Adrenal gland (tissue), 12 donors: ENCODE results near the gene PPP2R5E. TPM values are rescaled to one million over a fixed set of nuclear protein-coding genes. Genes with fewer than 3 reads are reported as not detected.

ENCODE experiments used
- DNase-seq, 7 donors: peaks; one replicate each; pipeline ENCODE4 v3.0.0-alpha.2; 2019 to 2020
- H3K27ac ChIP-seq, 5 donors: fragments of 200-600 bp; sonication (generic) in 4 of 5; 1 replicate in 3 of 5; 2 replicates in 2 of 5; pipeline versions ENCODE4 v1.5.1 to v1.8.0; 2016 to 2020; ENCODE audit warnings: mild to moderate bottlenecking in 1 of 5
- H3K27me3 ChIP-seq: fragments of 200-600 bp; 2 replicates; pipeline ENCODE4 v1.8.0; 2021
- H3K36me3 ChIP-seq, 2 donors: fragments of 200-600 bp; replicated peaks in 1 of 2; 1 replicate in 1 of 2; 2 replicates in 1 of 2; pipeline versions ENCODE4 v1.5.1 to v1.8.0; 2018 to 2022
- H3K4me1 ChIP-seq, 2 donors: fragments of 200-600 bp; replicated peaks in 1 of 2; 1 replicate in 1 of 2; 2 replicates in 1 of 2; pipeline versions ENCODE4 v1.5.1 to v1.8.0; 2018 to 2021
- H3K4me3 ChIP-seq, 4 donors: fragments of 200-600 bp; sonication (generic) in 3 of 4; one replicate each; pipeline ENCODE4 v1.5.1; 2016 to 2018
- H3K9me3 ChIP-seq, 3 donors: fragments of 200-600 bp; sonication (generic) in 1 of 3; replicated peaks in 1 of 3; 1 replicate in 2 of 3; 2 replicates in 1 of 3; pipeline versions ENCODE4 v1.5.1 to v1.8.0; 2016 to 2021
- POLR2A ChIP-seq, 2 donors: fragments of 450-650 bp; IDR thresholded peaks; one replicate each; pipeline ENCODE4 v1.6.1; 2017; ENCODE audit warnings: antibody characterized with exemption in 2 of 2, mild to moderate bottlenecking in 2 of 2, moderate library complexity in 1 of 2
- WGBS, 4 donors: extraction: QIAGEN DNeasy Blood & Tissue Kit in 2 of 4; methylation state at CpG; one replicate each; pipeline versions ENCODE4 v1.1.5 to v1.1.7; 2013 to 2017; 5-methylcytosine and 5-hydroxymethylcytosine counted together
- intact Hi-C, 2 donors: fragments of 100-400 bp; cut with DNase I; formaldehyde crosslinking; loops; one replicate each; pipeline versions ENCODE4 v1.14.1 to v1.15.0; 2022 to 2023
- polyA plus RNA-seq, 3 donors: library from polyadenylated mRNA; stranded (reverse); fragments of 200-250 nt in 2 of 3; fragments of 350-450 nt in 1 of 3; fragmentation: Illumina TruSeq in 1 of 3; extraction: RNeasy Lipid Tissue Mini Kit (QIAGEN cat#74804) in 1 of 3; gene quantifications; one replicate each; pipeline ENCODE4 v1.2.3, GENCODE V29; 2013 to 2014
- total RNA-seq, 9 donors: library from RNA; depleted of rRNA in 4 of 9; stranded (reverse); fragments of >200 nt in 4 of 9; fragments of 120-200 nt in 1 of 9; fragmentation: NEBNext Ultra II Directional in 1 of 9; extraction: Animal tissue kit (Norgen Biotek cat#: 25700) in 1 of 9; gene quantifications; one replicate each; pipeline versions ENCODE4 v1.1.0 to v1.2.4, GENCODE V29; 2013 to 2023
- TF ChIP-seq, protein P1 (sequence below), 6 experiments: fragments of 450-650 bp in 4 of 6; fragments of 200-600 bp in 2 of 6; sonication (generic) in 1 of 6; IDR thresholded peaks; 1 replicate in 5 of 6; 2 replicates in 1 of 6; pipeline versions ENCODE4 v1.5.1 to v1.8.0; 2016 to 2021; ENCODE audit warnings: antibody characterized with exemption in 6 of 6, mild to moderate bottlenecking in 2 of 6, moderate library complexity in 1 of 6
- donor health status: healthy with polysubstance abuse.
- donor health status: Bipolar disorder and iron deficiency.
- donor health status: DM: yes; HTN: yes; CAD: no.
- donor health status: DM: no; HTN: no; CAD: no.
- donor health status: DM: no; HTN: no; CAD: no.
- donor health status: DM: yes; HTN: yes; CAD: no.

The PPP2R5E gene
- total and polyA plus RNA-seq, 12 donors = 5.7 to 46.5 (median 23.9) TPM

DNA sequence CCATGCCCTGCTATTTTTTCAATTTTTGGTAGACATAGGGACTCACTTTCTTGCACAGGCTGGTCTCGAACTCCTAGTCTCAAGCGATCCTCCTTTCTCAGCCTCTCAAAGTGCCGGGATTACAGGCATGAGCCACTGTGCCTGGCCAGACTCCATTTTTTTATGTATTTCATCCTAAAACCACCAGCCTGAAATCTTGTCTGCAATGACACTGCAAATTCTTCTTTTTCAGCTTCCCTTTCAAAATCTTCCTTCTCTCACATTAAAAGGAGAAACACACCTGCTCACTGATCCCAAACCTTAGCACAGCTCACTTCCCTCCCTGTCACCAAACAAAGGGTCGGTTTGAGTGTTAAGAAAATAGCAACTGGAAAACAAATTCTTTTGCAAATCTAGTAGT, 62.6 kb downstream of the PPP2R5E start:
- 91 to 96% (median 93%) methylated on average over 4 of the region's 4 CpGs for WGBS, 4 donors
- Histone ChIP-seq H3K4me3 (no peak overlapping the region), H3K27ac (no peak overlapping the region), H3K36me3 (no peaks in the 10 kb centered on the region), H3K9me3 (no peaks in the 10 kb centered on the region), H3K27me3 (no peaks in the 10 kb centered on the region), H3K4me1 (peaks cover 0 to 49% of the 10 kb centered on the region in 2 donors)
- TF ChIP-seq, protein P1, sequence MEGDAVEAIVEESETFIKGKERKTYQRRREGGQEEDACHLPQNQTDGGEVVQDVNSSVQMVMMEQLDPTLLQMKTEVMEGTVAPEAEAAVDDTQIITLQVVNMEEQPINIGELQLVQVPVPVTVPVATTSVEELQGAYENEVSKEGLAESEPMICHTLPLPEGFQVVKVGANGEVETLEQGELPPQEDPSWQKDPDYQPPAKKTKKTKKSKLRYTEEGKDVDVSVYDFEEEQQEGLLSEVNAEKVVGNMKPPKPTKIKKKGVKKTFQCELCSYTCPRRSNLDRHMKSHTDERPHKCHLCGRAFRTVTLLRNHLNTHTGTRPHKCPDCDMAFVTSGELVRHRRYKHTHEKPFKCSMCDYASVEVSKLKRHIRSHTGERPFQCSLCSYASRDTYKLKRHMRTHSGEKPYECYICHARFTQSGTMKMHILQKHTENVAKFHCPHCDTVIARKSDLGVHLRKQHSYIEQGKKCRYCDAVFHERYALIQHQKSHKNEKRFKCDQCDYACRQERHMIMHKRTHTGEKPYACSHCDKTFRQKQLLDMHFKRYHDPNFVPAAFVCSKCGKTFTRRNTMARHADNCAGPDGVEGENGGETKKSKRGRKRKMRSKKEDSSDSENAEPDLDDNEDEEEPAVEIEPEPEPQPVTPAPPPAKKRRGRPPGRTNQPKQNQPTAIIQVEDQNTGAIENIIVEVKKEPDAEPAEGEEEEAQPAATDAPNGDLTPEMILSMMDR (IDR thresholded peaks at IDR 0.05) = no peak
- no peak for TF ChIP-seq POLR2A (IDR thresholded peaks at IDR 0.05)
- no peak for DNase-seq
- intact Hi-C loops = no loop called here

DNA sequence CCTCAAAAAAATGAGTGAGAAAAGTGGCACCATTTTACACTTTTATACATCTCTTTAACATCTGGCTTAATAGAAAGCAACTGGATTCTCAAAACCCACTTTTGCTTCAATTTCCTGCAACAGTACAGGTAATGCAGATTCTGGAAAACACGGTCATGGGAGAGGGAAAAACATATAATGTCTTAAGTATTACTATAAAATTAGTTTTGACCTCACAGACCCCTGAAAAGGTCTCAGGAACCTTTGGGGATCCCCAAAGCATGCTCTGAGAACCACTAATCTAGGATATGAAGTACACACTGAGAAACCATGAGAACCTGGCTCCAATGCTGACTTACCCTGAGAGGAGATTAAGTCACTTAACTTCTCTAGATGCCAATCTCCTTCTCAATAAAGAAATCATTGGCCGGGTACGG, 64.7 kb downstream of the PPP2R5E start:
- WGBS, 4 donors = 82 to 96% (median 91%) methylated on average over 3 of the region's 3 CpGs
- Histone ChIP-seq H3K36me3 (no peaks in the 10 kb centered on the region), H3K9me3 (no peaks in the 10 kb centered on the region), H3K27ac (no peak overlapping the region), H3K27me3 (no peaks in the 10 kb centered on the region), H3K4me1 (peaks cover 0 to 51% of the 10 kb centered on the region in 2 donors), H3K4me3 (no peak overlapping the region)
- TF ChIP-seq, protein P1 (IDR thresholded peaks at IDR 0.05) = no peak
- no peak for TF ChIP-seq POLR2A (IDR thresholded peaks at IDR 0.05)
- no peak for DNase-seq
- intact Hi-C loops = no loop called here

DNA sequence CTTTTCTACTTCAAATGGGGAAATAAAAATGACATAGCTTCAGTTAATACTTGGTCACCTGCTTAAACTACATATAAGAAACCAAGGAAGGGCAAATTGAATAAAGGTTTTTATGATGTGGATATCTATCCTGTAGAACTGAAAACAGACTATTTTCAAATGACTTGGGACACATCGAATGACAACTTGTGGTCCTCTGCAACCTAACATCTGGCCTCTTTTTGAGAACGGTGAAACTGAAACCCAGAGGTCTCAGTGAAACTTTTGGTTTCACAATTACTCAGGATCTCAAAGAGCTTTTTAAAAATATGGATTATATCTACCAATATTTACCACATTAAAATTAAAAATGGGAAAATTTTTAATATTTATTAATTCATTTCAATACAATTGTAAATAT, 65.2 kb downstream of the PPP2R5E start:
- Histone ChIP-seq H3K27me3 (no peaks in the 10 kb centered on the region), H3K9me3 (no peaks in the 10 kb centered on the region), H3K36me3 (no peaks in the 10 kb centered on the region), H3K4me1 (peaks cover 0 to 55% of the 10 kb centered on the region in 2 donors), H3K27ac (no peak overlapping the region), H3K4me3 (no peak overlapping the region)
- intact Hi-C loops = no loop called here
- WGBS, 4 donors = 31 to 44% (median 35%) methylated on average over 2 of the region's 2 CpGs
- TF ChIP-seq, protein P1 (IDR thresholded peaks at IDR 0.05) = no peak
- no peak for DNase-seq

DNA sequence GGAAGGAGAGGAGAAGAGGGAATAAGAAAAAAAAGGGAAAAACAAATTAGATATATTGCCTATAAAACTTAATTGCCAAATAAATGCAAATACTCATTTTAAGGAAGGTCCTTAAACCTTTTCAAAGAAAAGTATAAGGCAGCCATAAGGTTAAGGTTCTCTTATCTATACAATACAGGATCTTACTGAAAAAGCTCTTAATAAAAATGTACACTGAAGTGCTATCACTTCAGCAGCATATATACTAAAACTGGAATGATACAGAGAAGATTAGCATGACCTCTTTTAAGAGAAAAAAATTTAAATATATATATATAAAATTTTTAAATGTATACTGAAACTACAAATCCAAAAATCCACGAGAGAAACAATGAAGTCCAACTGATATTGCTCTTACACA, 65.6 kb downstream of the PPP2R5E start:
- Histone ChIP-seq H3K27ac (no peak overlapping the region), H3K4me1 (peaks cover 0 to 56% of the 10 kb centered on the region in 2 donors), H3K9me3 (no peaks in the 10 kb centered on the region), H3K27me3 (no peaks in the 10 kb centered on the region), H3K36me3 (no peaks in the 10 kb centered on the region), H3K4me3 (no peak overlapping the region)
- TF ChIP-seq, protein P1 (IDR thresholded peaks at IDR 0.05) = no peak
- TF ChIP-seq POLR2A (IDR thresholded peaks at IDR 0.05) = no peak
- WGBS, 4 donors = 40 to 59% (median 55%) methylated on average over 1 of the region's 1 CpG
- intact Hi-C loops = no loop called here
- no peak for DNase-seq
